Measurements from ENCODE around the gene MYH15. TPM values are rescaled to one million over a fixed set of nuclear protein-coding genes. Genes with fewer than 3 reads are reported as not detected.
"Not testable (repeated sequence)": the region's sequence is repeated elsewhere in the genome, so short reads cannot be mapped to it uniquely, and the experiment has no call there.

MYH15 gene
- total RNA-seq, 1 donor from 2014 or later = 0.42 TPM

- intact Hi-C loops (cut with micrococcal nuclease) = no loop called here
Observed at GRCh38 chr3:108393128-108393900, 117.1 kb downstream of the MYH15 start.

DNA sequence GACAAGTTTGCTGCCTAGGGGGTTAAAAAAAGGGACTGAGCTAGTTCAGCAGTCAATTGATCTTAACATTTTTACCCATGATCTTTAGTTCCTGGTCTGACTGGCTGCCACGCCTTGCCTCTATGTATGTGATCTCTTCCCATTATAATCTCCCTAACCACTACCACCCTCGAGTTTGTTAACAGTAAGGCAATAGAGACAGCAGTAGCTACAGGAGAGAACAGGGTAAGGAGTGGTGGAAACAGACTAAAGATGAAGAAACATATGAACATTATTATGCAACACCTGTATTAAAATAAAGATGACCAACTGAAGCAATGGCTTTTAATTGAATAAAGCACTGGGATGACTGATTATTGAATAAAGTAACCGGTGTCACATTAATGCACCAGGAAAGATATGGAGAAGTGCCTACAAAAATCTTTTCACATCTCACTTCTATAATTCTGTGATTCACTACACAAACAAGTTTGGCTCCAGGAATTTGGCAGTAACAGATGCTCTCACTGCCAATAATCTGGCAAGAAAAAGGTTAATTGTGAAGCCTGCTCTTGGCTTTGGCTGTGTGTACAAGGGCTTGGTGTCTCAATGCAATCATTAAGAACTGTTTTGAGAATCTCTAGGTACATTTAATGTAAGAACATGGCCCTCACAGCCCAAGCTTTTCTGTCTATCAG is 118.3 kb downstream of the MYH15 start:
- intact Hi-C loops (cut with micrococcal nuclease) = no loop called here

GRCh38 chr3:108389372-108389771 is 121.0 kb downstream of the MYH15 start:
- intact Hi-C loops (cut with micrococcal nuclease) = no loop called here

- intact Hi-C loops (cut with micrococcal nuclease) = no loop called here
Observed at GRCh38 chr3:108388136-108389132, 122.0 kb downstream of the MYH15 start.

DNA sequence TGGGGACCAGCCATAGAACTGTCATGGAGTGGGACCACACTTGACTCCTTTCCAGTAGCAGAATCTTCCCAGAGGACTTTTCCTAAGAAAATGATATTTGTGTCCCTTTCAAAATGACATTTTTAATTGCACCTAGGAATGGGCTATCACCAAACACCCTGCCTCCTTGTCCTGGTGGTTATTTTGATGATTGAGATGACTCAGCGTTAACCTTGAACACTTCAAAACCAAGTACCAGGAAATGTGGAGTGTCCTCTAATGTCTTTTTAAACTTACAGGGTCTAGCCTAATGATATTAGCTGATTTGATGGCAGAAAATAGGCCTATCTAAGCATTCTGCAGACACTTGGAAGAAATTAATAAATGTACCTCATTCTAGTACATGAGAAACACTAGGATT is 123.3 kb downstream of the MYH15 start:
- intact Hi-C loops (cut with micrococcal nuclease) = no loop called here

DNA sequence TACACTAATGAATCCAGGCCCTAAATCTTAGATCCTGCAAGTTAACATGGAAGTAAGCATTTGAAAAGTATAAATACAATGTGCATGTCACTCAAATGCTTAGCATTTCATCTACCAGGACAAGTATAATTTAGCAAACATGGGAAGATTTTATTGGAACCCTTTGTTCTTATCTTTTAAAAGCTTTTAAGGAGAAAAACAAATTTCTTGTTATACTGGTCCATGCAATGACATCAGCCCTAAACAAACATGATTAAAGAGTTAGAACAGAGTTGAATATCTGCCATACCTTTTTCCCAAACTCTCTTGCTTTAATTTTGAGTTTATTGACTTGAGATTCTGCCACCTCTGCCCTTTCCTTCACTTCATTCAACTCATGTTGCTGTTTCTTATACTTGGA is 127.1 kb downstream of the MYH15 start:
- intact Hi-C loops (cut with micrococcal nuclease) = no loop called here

GRCh38 chr3:108381529-108382140 is 128.8 kb downstream of the MYH15 start:
- intact Hi-C loops (cut with micrococcal nuclease) = no loop called here

DNA sequence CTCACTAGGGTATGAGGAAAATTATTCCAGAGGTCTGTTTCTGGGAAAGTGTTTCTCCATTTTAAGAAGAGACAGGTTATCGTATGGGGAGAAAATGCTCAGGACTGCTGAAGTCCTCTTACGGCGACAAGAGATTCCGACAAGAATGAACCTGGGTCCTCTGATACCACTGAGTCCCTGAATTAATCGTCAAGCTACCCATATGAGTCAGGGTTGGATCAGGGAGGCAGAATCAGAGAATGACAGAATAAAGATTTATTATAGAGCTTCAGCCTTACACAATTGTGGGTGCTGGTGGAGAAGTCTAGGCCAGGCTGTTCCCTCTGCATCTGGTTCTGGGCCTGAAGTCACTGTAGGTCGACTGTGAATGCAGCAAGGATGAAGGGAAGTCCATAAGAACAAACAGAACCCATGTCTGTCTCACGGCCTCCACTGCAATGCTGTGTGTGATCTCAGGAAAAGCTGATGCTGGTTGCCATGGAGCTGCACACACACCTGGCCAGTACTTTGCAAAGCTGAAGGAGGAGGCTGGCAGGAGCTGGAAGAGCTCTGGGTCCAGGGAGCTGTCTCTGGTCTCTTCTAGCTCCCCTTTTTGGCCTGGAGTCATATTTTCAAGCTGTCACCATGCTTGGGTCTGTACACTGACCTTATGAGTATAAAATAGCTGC is 130.1 kb downstream of the MYH15 start:
- intact Hi-C loops (cut with micrococcal nuclease) = no loop called here

- intact Hi-C loops (cut with micrococcal nuclease) = not testable (repeated sequence)
Observed at GRCh38 chr3:108378952-108379342, 131.4 kb downstream of the MYH15 start.

DNA sequence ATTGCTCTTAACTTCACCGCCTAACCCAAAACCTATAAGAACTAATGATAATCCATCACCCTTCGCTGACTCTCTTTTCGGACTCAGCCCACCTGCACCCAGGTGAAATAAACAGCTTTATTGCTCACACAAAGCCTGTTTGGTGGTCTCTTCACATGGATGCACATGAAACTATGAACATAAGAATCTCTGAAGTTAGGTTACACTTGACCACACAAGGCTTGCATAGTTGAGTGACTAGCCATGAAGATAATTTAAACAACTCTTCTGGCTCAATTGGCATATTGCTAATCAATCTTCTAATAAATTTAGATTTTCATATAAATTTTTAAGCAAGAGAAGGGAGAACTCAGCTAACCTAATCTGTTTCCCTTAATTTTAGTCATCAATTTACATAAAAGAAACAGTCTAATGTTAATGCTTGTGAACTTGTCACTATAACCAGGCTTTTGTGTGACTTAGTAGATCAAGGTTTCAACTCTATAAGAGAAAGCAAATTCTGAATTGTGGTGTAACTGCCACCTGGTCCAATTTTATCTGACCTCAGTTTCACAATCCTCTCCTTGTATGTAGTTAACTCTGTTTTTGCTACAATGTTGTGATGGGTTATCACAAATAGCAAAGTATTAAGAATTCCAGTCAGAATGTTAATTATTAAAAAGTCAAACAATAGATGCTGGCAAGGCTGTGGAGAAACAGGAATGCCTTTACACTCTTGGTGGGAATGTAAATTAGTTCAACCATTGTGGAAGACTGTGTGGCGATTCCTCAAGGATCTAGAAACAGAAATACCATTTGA is 132.0 kb downstream of the MYH15 start:
- intact Hi-C loops (cut with micrococcal nuclease) = no loop called here

GRCh38 chr3:108377384-108377783 is 133.0 kb downstream of the MYH15 start:
- intact Hi-C loops (cut with micrococcal nuclease) = no loop called here

DNA sequence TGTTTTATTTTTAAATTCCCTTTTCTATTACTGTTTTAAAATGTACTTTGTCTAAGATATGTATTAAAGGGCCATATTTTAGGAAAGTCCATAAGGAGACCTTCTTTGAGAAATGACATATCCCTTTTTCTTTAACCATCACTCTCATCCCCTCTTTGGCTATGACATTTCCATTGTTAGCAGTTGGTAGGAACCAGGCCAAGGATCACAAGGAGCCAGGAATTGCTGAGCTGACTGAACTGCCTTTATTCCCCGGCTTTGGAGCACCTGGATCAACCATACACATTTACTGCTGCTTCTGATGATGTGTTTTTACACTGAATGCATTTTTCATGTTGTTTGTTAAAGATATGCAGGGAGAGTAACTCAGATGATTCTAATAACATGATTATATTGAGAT is 134.4 kb downstream of the MYH15 start:
- intact Hi-C loops (cut with micrococcal nuclease) = no loop called here

DNA sequence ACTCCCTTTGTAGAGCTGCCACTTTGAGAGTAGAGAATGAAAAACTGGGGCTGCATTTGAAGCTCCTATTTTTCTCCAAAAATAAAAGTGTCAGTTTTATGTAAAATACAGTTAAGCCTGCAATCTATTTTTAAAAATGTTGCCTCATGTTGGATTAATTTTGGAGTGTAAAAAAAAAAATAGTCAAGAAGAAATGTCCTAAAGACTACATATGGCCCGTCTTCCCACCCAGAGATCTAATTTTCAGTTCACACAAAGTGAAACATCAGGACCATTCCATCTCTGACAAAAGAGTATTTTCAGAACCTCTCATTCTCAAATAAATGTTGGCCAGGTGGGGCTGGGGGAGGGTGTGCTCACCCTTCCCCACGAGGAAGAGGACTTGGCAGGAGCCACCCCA is 151.4 kb downstream of the MYH15 start:
- intact Hi-C loops (cut with micrococcal nuclease) = no loop called here

DNA sequence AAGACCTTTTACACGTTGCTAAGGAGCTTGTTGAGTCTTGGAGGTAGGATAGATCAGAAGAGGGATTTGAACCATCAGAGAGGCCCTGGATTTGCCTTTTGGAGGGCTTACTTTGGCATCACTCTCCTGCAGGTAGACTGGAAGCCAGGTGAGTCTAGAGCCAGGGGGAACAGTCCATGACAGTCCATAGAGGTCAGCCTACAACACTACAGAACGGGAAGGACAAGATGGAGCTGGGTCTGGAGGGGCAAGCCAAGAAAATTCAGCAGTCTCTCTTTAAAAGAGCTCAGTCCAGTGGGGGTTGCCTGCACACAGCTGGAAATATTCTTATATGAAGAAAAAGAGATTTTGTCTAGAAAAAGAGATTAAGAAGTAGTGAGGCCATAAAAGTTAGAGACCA is 153.4 kb downstream of the MYH15 start:
- intact Hi-C loops (cut with micrococcal nuclease) = no loop called here

GRCh38 chr3:108354562-108354961 is 155.8 kb downstream of the MYH15 start:
- intact Hi-C loops (cut with micrococcal nuclease) = no loop called here

GRCh38 chr3:108352176-108352575 is 158.2 kb downstream of the MYH15 start:
- intact Hi-C loops (cut with micrococcal nuclease) = no loop called here

DNA sequence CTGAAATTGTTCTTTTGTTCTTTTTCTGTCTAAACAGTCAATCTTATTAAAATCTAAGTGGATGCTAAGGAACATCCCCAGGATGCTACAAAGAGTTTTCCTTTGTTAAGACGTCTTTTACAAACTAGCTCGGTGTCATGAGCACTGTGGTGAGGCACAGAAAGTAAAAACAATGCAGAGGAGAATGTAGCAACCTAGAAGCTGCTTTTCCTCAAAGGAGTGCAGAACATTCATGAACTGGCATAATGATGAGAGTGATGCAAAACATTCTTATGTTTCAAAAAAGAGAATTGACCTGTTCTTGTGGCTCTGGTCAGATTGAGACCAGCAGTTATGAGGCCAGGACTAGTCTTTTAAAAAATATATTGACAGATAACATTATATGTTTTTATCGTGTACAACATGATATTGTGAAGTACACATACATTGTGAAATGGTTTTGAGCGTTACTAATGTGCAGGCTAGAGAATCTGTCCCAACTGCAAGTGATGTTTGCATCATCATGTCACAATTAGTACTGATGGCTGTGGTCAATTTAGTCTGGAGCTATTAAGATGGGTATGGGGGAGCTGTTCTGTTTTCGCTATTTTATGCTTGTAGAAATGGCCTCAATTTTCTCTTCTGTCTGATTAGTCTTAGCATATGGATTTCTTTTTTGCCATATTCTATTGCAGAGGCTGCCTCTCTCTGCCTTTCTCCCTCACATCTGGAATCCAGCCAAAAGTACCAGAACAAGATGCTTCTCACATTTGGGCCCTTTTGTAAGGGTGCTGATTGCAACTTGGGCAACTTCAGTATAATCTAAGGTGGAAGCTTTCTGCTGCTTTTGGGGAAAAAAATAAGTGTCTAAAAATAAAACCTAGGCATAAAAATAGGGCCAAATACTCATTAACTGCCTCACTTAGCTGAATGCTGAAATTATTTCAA is 163.8 kb downstream of the MYH15 start:
- intact Hi-C loops (cut with micrococcal nuclease) = no loop called here

GRCh38 chr3:108345492-108346205 is 164.7 kb downstream of the MYH15 start:
- intact Hi-C loops (cut with micrococcal nuclease) = no loop called here

Measured in T-helper 1 cell treated with Interleukin-12 subunit alpha and Interleukin-12 subunit beta and Interleukin-4 antibody, amounts not matched to agents 30 ng/mL and 1 ng/mL, for 36 hours (primary cell).